Activated naive CD8-positive, alpha-beta T cell (primary cell): ENCODE measurements around the gene CHRM4.
A peak's percentile ranks its signal among the peaks of the same experiment; 100 is the strongest.

Experiments
- H3K27ac Mint-ChIP-seq: one replicate; pipeline ENCODE4 v1.8.0; 2021; ENCODE audit warnings: mixed read lengths
- H3K27me3 Mint-ChIP-seq: one replicate; pipeline ENCODE4 v1.8.0; 2021; ENCODE audit warnings: mixed read lengths
- H3K36me3 Mint-ChIP-seq: one replicate; pipeline ENCODE4 v1.8.0; 2021; ENCODE audit warnings: mixed read lengths
- H3K4me1 Mint-ChIP-seq: one replicate; pipeline ENCODE4 v1.8.0; 2021; ENCODE audit warnings: low read depth, mixed read lengths
- H3K4me3 Mint-ChIP-seq: one replicate; pipeline ENCODE4 v1.8.0; 2021; ENCODE audit warnings: mild to moderate bottlenecking, mixed read lengths
- H3K9me3 Mint-ChIP-seq: one replicate; pipeline ENCODE4 v1.8.0; 2021; ENCODE audit warnings: low read depth, mixed read lengths

CHRM4 gene

GRCh38 chr11:46391578-46392420, at the start of gene CHRM4:
Gene CHRM4, minus strand, starts transcription at chr11:46391776. Its CDS starts 5,219 bp downstream, at chr11:46386557.
- H3K27me3 Mint-ChIP-seq = peaks cover 17% of the 10 kb centered on the region
- H3K4me3 Mint-ChIP-seq = peak within 1 kb of the TSS; percentile 78
- H3K27ac Mint-ChIP-seq = no peak within 1 kb of the TSS
- peaks cover 20% of the 10 kb centered on the region for H3K4me1 Mint-ChIP-seq
- no peaks in the 10 kb centered on the region for H3K36me3 Mint-ChIP-seq
- H3K9me3 Mint-ChIP-seq = no peaks in the 10 kb centered on the region

- H3K27ac Mint-ChIP-seq = no peak overlapping the region
- H3K9me3 Mint-ChIP-seq = no peaks in the 10 kb centered on the region
- no peaks in the 10 kb centered on the region for H3K4me1 Mint-ChIP-seq
- no peaks in the 10 kb centered on the region for H3K27me3 Mint-ChIP-seq
- peaks cover 11% of the 10 kb centered on the region for H3K36me3 Mint-ChIP-seq
- no peak overlapping the region for H3K4me3 Mint-ChIP-seq
Observed at GRCh38 chr11:46438211-46438610, 46.6 kb upstream of the CHRM4 start.

GRCh38 chr11:46437122-46437689, 45.6 kb upstream of the CHRM4 start:
- Mint-ChIP-seq H3K4me1 (no peaks in the 10 kb centered on the region), H3K36me3 (peaks cover 13% of the 10 kb centered on the region), H3K9me3 (no peaks in the 10 kb centered on the region), H3K27ac (no peak overlapping the region), H3K27me3 (no peaks in the 10 kb centered on the region), H3K4me3 (no peak overlapping the region)

GRCh38 chr11:46436113-46436512, 44.5 kb upstream of the CHRM4 start:
- Mint-ChIP-seq H3K4me3 (no peak overlapping the region), H3K27me3 (no peaks in the 10 kb centered on the region), H3K36me3 (peaks cover 13% of the 10 kb centered on the region), H3K27ac (no peak overlapping the region), H3K9me3 (no peaks in the 10 kb centered on the region), H3K4me1 (no peaks in the 10 kb centered on the region)

- Mint-ChIP-seq H3K36me3 (peaks cover 10% of the 10 kb centered on the region), H3K4me3 (no peak overlapping the region), H3K4me1 (no peaks in the 10 kb centered on the region), H3K27ac (no peak overlapping the region), H3K27me3 (no peaks in the 10 kb centered on the region), H3K9me3 (no peaks in the 10 kb centered on the region)
Observed at GRCh38 chr11:46435679-46436078, 44.1 kb upstream of the CHRM4 start.

GRCh38 chr11:46431211-46431610, 39.6 kb upstream of the CHRM4 start:
- Mint-ChIP-seq H3K27ac (no peak overlapping the region), H3K9me3 (no peaks in the 10 kb centered on the region), H3K4me3 (no peak overlapping the region), H3K27me3 (no peaks in the 10 kb centered on the region), H3K4me1 (no peaks in the 10 kb centered on the region), H3K36me3 (peaks cover 15% of the 10 kb centered on the region)

GRCh38 chr11:46429717-46430116, 38.1 kb upstream of the CHRM4 start:
- Mint-ChIP-seq H3K36me3 (peaks cover 13% of the 10 kb centered on the region), H3K4me3 (no peak overlapping the region)

GRCh38 chr11:46427364-46427763, 35.8 kb upstream of the CHRM4 start:
- H3K27me3 Mint-ChIP-seq = no peaks in the 10 kb centered on the region
- no peak overlapping the region for H3K27ac Mint-ChIP-seq
- H3K4me3 Mint-ChIP-seq = no peak overlapping the region
- peaks cover 13% of the 10 kb centered on the region for H3K36me3 Mint-ChIP-seq
- no peaks in the 10 kb centered on the region for H3K4me1 Mint-ChIP-seq
- H3K9me3 Mint-ChIP-seq = no peaks in the 10 kb centered on the region

More at GRCh38 chr11:46429717-46430116, 38.1 kb upstream of the CHRM4 start:
- H3K27me3 Mint-ChIP-seq = no peaks in the 10 kb centered on the region
- H3K9me3 Mint-ChIP-seq = no peaks in the 10 kb centered on the region
- H3K4me1 Mint-ChIP-seq = no peaks in the 10 kb centered on the region
- no peak overlapping the region for H3K27ac Mint-ChIP-seq

- Mint-ChIP-seq H3K9me3 (no peaks in the 10 kb centered on the region), H3K27me3 (no peaks in the 10 kb centered on the region), H3K4me3 (no peak overlapping the region), H3K27ac (no peak overlapping the region), H3K36me3 (peaks cover 13% of the 10 kb centered on the region), H3K4me1 (no peaks in the 10 kb centered on the region)
Observed at GRCh38 chr11:46426233-46426991, 34.8 kb upstream of the CHRM4 start.

GRCh38 chr11:46422588-46422987, 31.0 kb upstream of the CHRM4 start:
- Mint-ChIP-seq H3K4me3 (no peak overlapping the region), H3K36me3 (peaks cover 11% of the 10 kb centered on the region), H3K27ac (no peak overlapping the region), H3K9me3 (no peaks in the 10 kb centered on the region), H3K4me1 (no peaks in the 10 kb centered on the region), H3K27me3 (no peaks in the 10 kb centered on the region)

GRCh38 chr11:46421257-46421880, 29.8 kb upstream of the CHRM4 start:
- Mint-ChIP-seq H3K4me1 (no peaks in the 10 kb centered on the region), H3K36me3 (peaks cover 6% of the 10 kb centered on the region), H3K4me3 (no peak overlapping the region), H3K9me3 (no peaks in the 10 kb centered on the region), H3K27ac (no peak overlapping the region), H3K27me3 (no peaks in the 10 kb centered on the region)

- peaks cover 10% of the 10 kb centered on the region for H3K36me3 Mint-ChIP-seq
- H3K27ac Mint-ChIP-seq = no peak overlapping the region
- H3K4me1 Mint-ChIP-seq = peaks cover 6% of the 10 kb centered on the region
- no peaks in the 10 kb centered on the region for H3K27me3 Mint-ChIP-seq
- H3K9me3 Mint-ChIP-seq = no peaks in the 10 kb centered on the region
- H3K4me3 Mint-ChIP-seq = no peak overlapping the region
Observed at GRCh38 chr11:46420513-46420912, 28.9 kb upstream of the CHRM4 start.

- peaks cover 12% of the 10 kb centered on the region for H3K36me3 Mint-ChIP-seq
- no peak overlapping the region for H3K4me3 Mint-ChIP-seq
- no peak overlapping the region for H3K27ac Mint-ChIP-seq
- H3K27me3 Mint-ChIP-seq = no peaks in the 10 kb centered on the region
- no peaks in the 10 kb centered on the region for H3K9me3 Mint-ChIP-seq
- peaks cover 23% of the 10 kb centered on the region for H3K4me1 Mint-ChIP-seq
Observed at GRCh38 chr11:46418751-46419150, 27.2 kb upstream of the CHRM4 start.

- H3K4me3 Mint-ChIP-seq = no peak overlapping the region
- H3K36me3 Mint-ChIP-seq = peaks cover 10% of the 10 kb centered on the region
- H3K27me3 Mint-ChIP-seq = no peaks in the 10 kb centered on the region
- H3K4me1 Mint-ChIP-seq = peaks cover 24% of the 10 kb centered on the region
- no peaks in the 10 kb centered on the region for H3K9me3 Mint-ChIP-seq
- no peak overlapping the region for H3K27ac Mint-ChIP-seq
Observed at GRCh38 chr11:46417711-46418110, 26.1 kb upstream of the CHRM4 start.

GRCh38 chr11:46414879-46415278, 23.3 kb upstream of the CHRM4 start:
- Mint-ChIP-seq H3K27ac (no peak overlapping the region), H3K9me3 (no peaks in the 10 kb centered on the region), H3K27me3 (no peaks in the 10 kb centered on the region), H3K4me1 (peaks cover 24% of the 10 kb centered on the region), H3K36me3 (peaks cover 9% of the 10 kb centered on the region), H3K4me3 (no peak overlapping the region)
